Peyer's patch (tissue), 4 donors: ENCODE results near the gene PPIE.

Experiments
- CTCF ChIP-seq, 6 experiments: fragments of 450-650 bp in 4 of 6; fragments of 200-600 bp in 2 of 6; sonication (generic) in 1 of 6; IDR thresholded peaks; one replicate each; pipeline ENCODE4 v1.5.1; 2017 to 2019; ENCODE audit warnings: antibody characterized with exemption in 6 of 6, mild to moderate bottlenecking in 3 of 6, moderate library complexity in 1 of 6
- POLR2A ChIP-seq, 2 donors: fragments of 450-650 bp; IDR thresholded peaks; one replicate each; pipeline ENCODE4 v1.5.1; 2017; ENCODE audit warnings: antibody characterized with exemption in 2 of 2, mild to moderate bottlenecking in 2 of 2, moderate library complexity in 2 of 2

- TF ChIP-seq CTCF (IDR thresholded peaks at IDR 0.05): no peak
- TF ChIP-seq POLR2A (IDR thresholded peaks at IDR 0.05): no peak
Measured at GRCh38 chr1:39733161-39733560, 5.5 kb upstream of the PPIE start.
